Epithelial cell of proximal tubule (primary cell): ENCODE measurements around the gene APH1B. TPM values are rescaled to one million over a fixed set of nuclear protein-coding genes. Genes with fewer than 3 reads are reported as not detected.

Source experiments
- DNase-seq: peaks from one replicate; pipeline ENCODE4 v3.0.0-alpha.2; 2011; ENCODE audit warnings: low read depth
- H3K4me3 ChIP-seq: 2 replicates; pipeline ENCODE4 v1.5.1; 2011; ENCODE audit warnings: low read depth, mild to moderate bottlenecking, low read length
- CTCF ChIP-seq: conservative IDR thresholded peaks from 2 replicates; pipeline ENCODE4 v1.5.1; 2012; ENCODE audit warnings: low read depth, mild to moderate bottlenecking, low read length
- total RNA-seq: library from RNA; depleted of rRNA; stranded (reverse); fragments of >200 nt; gene quantifications from 2 replicates; pipeline ENCODE4 v1.2.3, GENCODE V29; 2015

The APH1B gene
- total RNA-seq, 1 donor from 2014 or later: 3.9 TPM

DNA sequence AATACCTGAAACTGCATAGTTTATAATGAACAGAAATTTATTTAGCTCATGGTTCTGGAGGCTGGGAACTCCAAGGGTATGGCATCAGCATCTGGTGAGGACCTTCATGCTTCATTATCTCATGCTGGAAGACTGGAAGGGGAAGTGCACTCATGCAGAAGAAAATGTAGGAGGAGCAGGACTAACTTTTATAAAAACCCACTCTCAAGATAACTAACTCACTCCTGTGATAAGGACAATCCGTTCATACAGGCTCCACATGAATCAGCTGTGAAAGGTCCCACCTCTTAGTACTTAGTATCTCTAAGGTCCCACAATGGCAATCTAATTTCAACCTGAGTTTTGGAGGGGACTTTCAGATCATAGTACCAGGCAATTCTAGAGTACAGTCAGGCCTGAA is 33.6 kb upstream of the APH1B start:
- no peak for TF ChIP-seq CTCF
- DNase-seq: no peak
- no peak overlapping the region for H3K4me3 ChIP-seq

DNA sequence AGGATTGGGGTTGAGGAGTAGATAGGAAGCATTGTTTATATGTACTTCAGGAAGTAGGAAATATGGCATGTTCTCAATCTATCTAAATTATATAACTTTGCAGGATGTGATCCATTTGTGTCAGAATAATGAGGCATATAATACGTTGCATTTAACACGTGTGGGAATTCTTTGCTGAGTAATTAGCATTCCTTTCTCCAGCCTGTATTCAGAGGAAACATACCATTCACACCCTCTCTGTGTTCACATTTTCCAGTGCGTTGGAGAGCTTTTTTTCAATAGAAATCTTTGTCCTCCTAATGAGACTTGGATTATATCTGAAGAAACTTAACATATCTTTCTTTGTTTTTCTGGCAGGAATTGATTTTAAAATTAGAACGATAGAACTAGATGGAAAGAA is 33.0 kb upstream of the APH1B start:
- no peak for DNase-seq
- no peak for TF ChIP-seq CTCF
- H3K4me3 ChIP-seq: no peak overlapping the region

DNA sequence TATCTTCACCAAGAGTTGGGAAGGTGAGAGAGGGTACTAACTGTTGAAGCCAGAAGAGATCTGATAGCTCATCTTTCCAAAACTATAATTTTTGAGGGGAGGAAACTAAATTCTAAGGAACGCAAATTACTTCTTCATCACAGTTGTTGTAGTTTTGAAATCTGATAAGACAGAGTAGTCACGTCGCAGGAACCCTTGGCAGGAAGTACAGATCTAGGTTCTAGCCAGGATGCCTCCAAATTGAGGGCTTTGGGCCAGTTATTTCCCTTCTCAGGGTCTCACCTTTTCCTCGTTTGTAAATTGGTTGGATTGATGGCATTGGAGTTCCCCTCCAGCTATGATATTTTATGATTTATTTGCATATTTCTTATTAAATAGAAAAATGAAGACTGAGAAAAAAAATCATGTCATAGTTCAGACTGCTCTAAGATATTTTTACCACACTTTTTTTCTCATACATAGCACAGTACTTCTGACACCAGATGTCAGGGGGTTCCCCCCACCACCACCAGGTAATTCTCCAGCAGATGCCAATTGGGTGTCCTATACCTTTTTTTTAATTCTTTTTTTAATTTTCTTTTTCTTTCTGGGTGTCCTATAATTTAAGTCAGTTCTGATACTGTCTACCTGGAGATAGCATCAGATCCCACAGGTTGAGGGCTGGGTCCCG is 32.3 kb upstream of the APH1B start:
- no peak for DNase-seq
- TF ChIP-seq CTCF: no peak
- H3K4me3 ChIP-seq: no peak overlapping the region

DNA sequence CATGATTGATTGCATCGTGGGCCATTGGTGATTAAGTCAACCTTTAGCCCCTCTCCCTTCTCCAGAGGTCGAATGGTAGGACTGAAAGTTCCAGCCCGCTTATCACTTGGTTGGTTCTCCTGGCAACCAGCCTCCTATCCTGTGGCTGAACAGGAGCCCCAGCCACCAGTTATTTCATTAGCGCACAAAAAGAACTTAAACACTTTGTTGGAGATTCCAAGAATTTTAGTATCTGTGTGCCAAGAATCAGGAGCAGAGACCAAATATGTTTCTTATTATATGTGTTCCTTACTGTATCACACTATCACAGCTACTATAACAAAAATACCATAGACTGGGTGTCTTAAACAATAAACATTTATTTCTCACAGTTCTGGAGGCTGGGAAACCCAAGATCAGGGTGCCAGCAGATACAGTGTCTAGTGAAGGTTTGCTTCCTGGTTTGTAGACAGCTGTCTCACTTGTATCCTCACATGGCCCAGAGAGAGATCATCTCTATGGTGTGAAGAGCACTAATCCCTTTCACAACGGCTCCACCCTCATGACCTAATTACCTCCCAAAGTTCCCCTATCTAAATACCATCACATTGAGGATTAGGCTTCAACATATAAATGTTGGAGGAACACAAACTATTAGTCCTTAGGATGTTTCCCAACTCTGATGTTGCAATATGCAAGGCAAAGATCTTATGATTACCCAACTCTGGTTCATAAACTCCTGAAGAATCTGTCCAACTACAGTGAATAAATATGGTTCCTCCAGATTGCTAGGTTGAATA is 30.5 kb upstream of the APH1B start:
- DNase-seq: peak; percentile 77
- H3K4me3 ChIP-seq: no peak overlapping the region
- no peak for TF ChIP-seq CTCF

- DNase-seq: peak; percentile 80
- TF ChIP-seq CTCF: no peak
- H3K4me3 ChIP-seq: no peak overlapping the region
These were observed 27.0 kb upstream of the APH1B start for GRCh38 chr15:63250312-63250965.

- DNase-seq: no peak
- H3K4me3 ChIP-seq: no peak overlapping the region
- TF ChIP-seq CTCF: no peak
These were observed 25.7 kb upstream of the APH1B start for GRCh38 chr15:63251701-63252100.
